LHCN-M2 (cell line): ENCODE data around the gene SRRD. TPM values are rescaled to one million over a fixed set of nuclear protein-coding genes. Genes with fewer than 3 reads are reported as not detected.

Source experiments
- total RNA-seq: library from RNA; depleted of rRNA; stranded (reverse); fragments of >200 nt; gene quantifications from 2 replicates; pipeline ENCODE4 v1.2.3, GENCODE V29; 2014; rRNA removed

Gene SRRD
- total RNA-seq, 1 experiment from 2014 or later = 20.4 TPM

Other genes starting within 250 kb of the SRRD start
- 2.0 and 2.4 TPM in 2 replicates for gene ASPHD2, start 54.6 kb upstream of the SRRD start, total RNA-seq
- 24.3 and 42.3 TPM in 2 replicates for gene HPS4, start 94 bp upstream of the SRRD start, total RNA-seq
- 28.3 and 28.5 TPM in 2 replicates for gene TFIP11, start 28.6 kb downstream of the SRRD start, total RNA-seq
- 20.1 and 30.0 TPM in 2 replicates for gene TPST2, start 106.3 kb downstream of the SRRD start, total RNA-seq
- not detected in 2 replicates for gene CRYBB1, start 134.2 kb downstream of the SRRD start, total RNA-seq
- not detected in 2 replicates for gene CRYBA4, start 138.1 kb downstream of the SRRD start, total RNA-seq
- 0.17 and 0.19 TPM in 2 replicates for gene MIAT, start 173.7 kb downstream of the SRRD start, total RNA-seq